KG1 (cell line): ENCODE data around the gene NKX2-2.
"Not testable (repeated sequence)": the region's sequence is repeated elsewhere in the genome, so short reads cannot be mapped to it uniquely, and the experiment has no call there.

Experiments
- DNase-seq: peaks from one replicate; lab custom pipeline; 2025; lab: John Stamatoyannopoulos, UW

Gene NKX2-2

GRCh38 chr20:21508230-21509078, 5.4 kb downstream of the NKX2-2 start:
- DNase-seq = no peak

- no peak for DNase-seq
Observed at GRCh38 chr20:21507400-21508229, 6.2 kb downstream of the NKX2-2 start.

- peak; percentile 39 for DNase-seq
Observed at GRCh38 chr20:21505810-21506530, 7.9 kb downstream of the NKX2-2 start.

- peak; percentile 10 for DNase-seq
Observed at GRCh38 chr20:21505161-21505809, 8.6 kb downstream of the NKX2-2 start.

- no peak for DNase-seq
Observed at GRCh38 chr20:21504323-21504722, 9.5 kb downstream of the NKX2-2 start.

GRCh38 chr20:21503345-21503744, 10.5 kb downstream of the NKX2-2 start:
- no peak for DNase-seq

GRCh38 chr20:21501184-21501583, 12.7 kb downstream of the NKX2-2 start:
- no peak for DNase-seq

GRCh38 chr20:21500599-21500998, 13.3 kb downstream of the NKX2-2 start:
- no peak for DNase-seq

- no peak for DNase-seq
Observed at GRCh38 chr20:21499641-21500040, 14.2 kb downstream of the NKX2-2 start.

GRCh38 chr20:21498635-21499034, 15.2 kb downstream of the NKX2-2 start:
- DNase-seq = no peak

- DNase-seq = no peak
Observed at GRCh38 chr20:21498195-21498594, 15.7 kb downstream of the NKX2-2 start.

- DNase-seq = no peak
Observed at GRCh38 chr20:21496452-21496851, 17.4 kb downstream of the NKX2-2 start.

- DNase-seq = no peak
Observed at GRCh38 chr20:21493049-21493448, 20.8 kb downstream of the NKX2-2 start.

- no peak for DNase-seq
Observed at GRCh38 chr20:21490105-21490504, 23.8 kb downstream of the NKX2-2 start.

- DNase-seq = not testable (repeated sequence)
Observed at GRCh38 chr20:21480144-21480543, 33.7 kb downstream of the NKX2-2 start.

GRCh38 chr20:21465799-21466198, 48.1 kb downstream of the NKX2-2 start:
- DNase-seq = no peak

GRCh38 chr20:21464916-21465315, 48.9 kb downstream of the NKX2-2 start:
- DNase-seq = no peak
